ENCODE data around the gene PRDX6.

PRDX6 gene

DNA sequence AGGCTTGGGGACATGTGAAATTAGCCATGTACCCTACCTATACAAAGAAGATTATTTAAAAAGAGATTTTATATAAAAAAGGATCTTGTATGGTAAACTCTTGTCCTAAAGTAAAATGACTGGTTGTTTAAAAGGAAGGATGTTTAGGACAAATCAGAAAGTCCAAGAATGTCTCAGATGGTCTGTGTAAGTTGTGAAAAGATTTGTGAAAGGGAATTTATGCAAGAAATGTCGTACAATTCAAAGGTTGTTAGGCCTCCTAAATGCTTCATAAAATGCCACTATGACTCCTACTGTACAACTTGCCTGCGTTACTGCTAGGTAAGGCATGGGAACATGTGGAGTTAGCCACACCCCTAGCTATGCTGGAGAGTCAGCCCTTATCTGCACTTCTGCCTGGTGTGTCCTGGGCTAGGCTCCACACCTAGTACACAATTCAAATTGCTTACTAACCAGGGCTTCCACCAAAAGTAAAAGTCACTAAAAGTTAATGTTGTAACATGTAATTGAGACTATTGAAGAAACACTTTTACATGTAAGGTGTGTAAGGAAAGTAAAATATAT, 19.7 kb downstream of the PRDX6 start:
- Mint-ChIP-seq H3K36me3 (ENCODE audit: low read depth) (peaks cover 18% of the 10 kb centered on the region), H3K9me3 (peaks cover 40% of the 10 kb centered on the region), H3K27me3 (ENCODE audit: low read depth, poor library complexity) (peaks cover 4% of the 10 kb centered on the region), H3K4me1 (no peaks in the 10 kb centered on the region), H3K27ac (no peak overlapping the region), H3K4me3 (no peak overlapping the region)
- TF ChIP-seq, protein P1, sequence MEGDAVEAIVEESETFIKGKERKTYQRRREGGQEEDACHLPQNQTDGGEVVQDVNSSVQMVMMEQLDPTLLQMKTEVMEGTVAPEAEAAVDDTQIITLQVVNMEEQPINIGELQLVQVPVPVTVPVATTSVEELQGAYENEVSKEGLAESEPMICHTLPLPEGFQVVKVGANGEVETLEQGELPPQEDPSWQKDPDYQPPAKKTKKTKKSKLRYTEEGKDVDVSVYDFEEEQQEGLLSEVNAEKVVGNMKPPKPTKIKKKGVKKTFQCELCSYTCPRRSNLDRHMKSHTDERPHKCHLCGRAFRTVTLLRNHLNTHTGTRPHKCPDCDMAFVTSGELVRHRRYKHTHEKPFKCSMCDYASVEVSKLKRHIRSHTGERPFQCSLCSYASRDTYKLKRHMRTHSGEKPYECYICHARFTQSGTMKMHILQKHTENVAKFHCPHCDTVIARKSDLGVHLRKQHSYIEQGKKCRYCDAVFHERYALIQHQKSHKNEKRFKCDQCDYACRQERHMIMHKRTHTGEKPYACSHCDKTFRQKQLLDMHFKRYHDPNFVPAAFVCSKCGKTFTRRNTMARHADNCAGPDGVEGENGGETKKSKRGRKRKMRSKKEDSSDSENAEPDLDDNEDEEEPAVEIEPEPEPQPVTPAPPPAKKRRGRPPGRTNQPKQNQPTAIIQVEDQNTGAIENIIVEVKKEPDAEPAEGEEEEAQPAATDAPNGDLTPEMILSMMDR (IDR thresholded peaks at IDR 0.05) = no peak
- DNase-seq = no peak

DNA sequence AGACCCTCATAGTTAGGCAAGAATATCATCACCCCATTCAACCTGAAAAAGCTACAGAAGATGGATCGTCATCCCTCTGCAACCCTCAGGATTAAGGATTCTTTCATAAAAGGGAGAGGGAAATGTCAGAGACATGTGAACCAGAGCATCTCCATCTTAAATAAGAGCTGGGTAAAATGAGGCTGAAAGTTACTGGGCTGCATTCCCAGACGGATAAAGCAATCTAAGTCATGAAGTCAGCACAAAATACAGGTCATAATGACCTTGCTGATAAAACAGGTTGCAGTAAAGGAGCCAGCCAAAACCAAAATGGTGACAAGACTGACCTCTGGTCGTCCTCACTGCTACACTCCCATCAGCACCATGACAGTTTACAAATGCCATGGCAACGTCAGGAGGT, 22.6 kb downstream of the PRDX6 start:
- TF ChIP-seq, protein P1 (IDR thresholded peaks at IDR 0.05) = no peak
- no peaks in the 10 kb centered on the region for H3K4me1 Mint-ChIP-seq
- H3K36me3 Mint-ChIP-seq (ENCODE audit: low read depth) = no peaks in the 10 kb centered on the region
- H3K4me3 Mint-ChIP-seq = no peak overlapping the region
- H3K27ac Mint-ChIP-seq = no peak overlapping the region
- peaks cover 4% of the 10 kb centered on the region for H3K27me3 Mint-ChIP-seq (ENCODE audit: low read depth, poor library complexity)
- H3K9me3 Mint-ChIP-seq = peaks cover 20% of the 10 kb centered on the region
- DNase-seq = no peak

DNA sequence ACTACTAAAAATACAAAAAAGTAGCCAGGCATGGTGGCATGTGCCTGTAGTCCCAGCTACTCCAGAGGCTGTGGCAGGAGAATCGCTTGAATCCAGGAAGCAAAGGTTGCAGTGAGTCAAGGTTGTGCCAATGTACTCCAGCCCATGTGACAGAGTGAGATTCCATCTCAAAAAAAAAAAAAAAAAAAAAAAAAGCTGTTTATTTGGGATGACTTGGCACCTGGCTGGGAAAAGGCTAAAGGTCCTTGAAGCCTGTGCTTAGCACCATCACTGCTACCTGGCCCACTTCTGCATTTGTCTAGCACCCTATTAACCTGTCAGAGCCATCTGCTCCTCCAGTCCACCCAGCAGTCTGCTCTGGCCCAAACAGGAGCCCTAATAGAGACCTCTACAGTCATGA, 25.0 kb downstream of the PRDX6 start:
- Mint-ChIP-seq H3K27ac (no peak overlapping the region), H3K27me3 (ENCODE audit: low read depth, poor library complexity) (peaks cover 4% of the 10 kb centered on the region), H3K9me3 (peaks cover 3% of the 10 kb centered on the region), H3K4me3 (no peak overlapping the region), H3K4me1 (peaks cover 10% of the 10 kb centered on the region), H3K36me3 (ENCODE audit: low read depth) (no peaks in the 10 kb centered on the region)
- DNase-seq = no peak
- TF ChIP-seq, protein P1 (IDR thresholded peaks at IDR 0.05) = no peak

DNA sequence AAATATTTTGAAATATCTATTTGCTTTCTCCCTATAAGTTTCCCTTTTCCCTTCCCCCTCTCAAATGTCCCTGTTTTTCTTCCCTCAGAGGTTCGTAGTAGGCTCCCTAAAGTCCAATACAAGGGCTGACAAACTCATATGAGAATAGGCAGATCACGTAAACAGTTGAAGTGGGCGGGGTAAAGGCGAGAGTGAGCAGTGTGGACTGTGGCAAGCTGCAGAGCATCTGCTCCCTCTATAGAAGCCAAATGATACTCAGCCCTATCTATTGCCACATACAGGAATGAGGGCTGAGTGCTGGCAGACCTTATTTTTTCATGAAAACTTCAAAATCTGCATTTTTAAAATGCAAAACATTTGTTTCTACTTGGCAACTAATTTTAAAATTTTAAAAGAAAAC, 26.3 kb downstream of the PRDX6 start:
- H3K36me3 Mint-ChIP-seq (ENCODE audit: low read depth) = no peaks in the 10 kb centered on the region
- H3K9me3 Mint-ChIP-seq = no peaks in the 10 kb centered on the region
- DNase-seq = no peak
- H3K4me1 Mint-ChIP-seq = peaks cover 20% of the 10 kb centered on the region
- TF ChIP-seq, protein P1 (IDR thresholded peaks at IDR 0.05) = no peak
- no peak overlapping the region for H3K4me3 Mint-ChIP-seq
- H3K27ac Mint-ChIP-seq = no peak overlapping the region
- H3K27me3 Mint-ChIP-seq (ENCODE audit: low read depth, poor library complexity) = peaks cover 4% of the 10 kb centered on the region

DNA sequence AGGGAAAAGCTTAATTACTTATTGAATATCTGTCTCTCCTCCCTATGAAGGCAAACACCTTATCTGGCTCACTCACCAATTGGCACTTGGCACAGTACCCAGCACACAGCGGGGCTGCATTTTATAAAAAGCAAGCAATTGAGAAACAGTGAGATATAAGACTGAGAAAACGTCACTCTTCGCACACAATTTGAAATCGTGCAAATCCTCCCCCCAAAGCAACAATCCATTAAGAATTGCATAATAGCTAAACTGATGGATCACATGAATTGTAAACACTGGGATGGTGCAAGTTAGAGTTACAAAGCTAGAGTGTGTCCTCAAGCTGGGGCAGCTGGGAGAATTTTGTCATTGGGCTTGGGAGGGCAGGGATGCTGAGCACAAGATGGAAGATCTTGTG, 27.1 kb downstream of the PRDX6 start:
- TF ChIP-seq, protein P1 (IDR thresholded peaks at IDR 0.05) = no peak
- DNase-seq = no peak
- no peak overlapping the region for H3K27ac Mint-ChIP-seq

DNA sequence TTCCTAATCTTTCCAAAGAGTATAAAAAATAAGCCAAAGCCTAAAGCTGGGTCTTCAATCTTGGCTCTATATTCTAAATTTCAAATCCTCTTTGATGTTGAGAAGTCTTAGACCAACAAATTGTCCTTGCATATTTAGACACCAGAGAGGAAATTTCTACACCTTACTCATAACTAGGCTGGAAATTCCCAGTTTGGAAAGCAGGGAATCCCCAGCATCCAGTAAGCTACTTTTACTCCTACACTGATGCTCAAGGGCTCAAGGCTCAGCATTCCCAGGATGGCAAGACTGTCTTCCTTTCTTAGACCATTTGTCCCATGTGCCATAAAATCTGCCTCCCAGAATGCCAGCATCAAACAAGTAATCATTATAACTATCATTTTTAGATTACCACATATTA, 28.3 kb downstream of the PRDX6 start:
- H3K4me3 Mint-ChIP-seq = no peak overlapping the region
- no peaks in the 10 kb centered on the region for H3K9me3 Mint-ChIP-seq
- DNase-seq = no peak
- H3K4me1 Mint-ChIP-seq = peaks cover 25% of the 10 kb centered on the region
- no peak overlapping the region for H3K27ac Mint-ChIP-seq
- H3K27me3 Mint-ChIP-seq (ENCODE audit: low read depth, poor library complexity) = no peaks in the 10 kb centered on the region
- no peaks in the 10 kb centered on the region for H3K36me3 Mint-ChIP-seq (ENCODE audit: low read depth)
- TF ChIP-seq, protein P1 (IDR thresholded peaks at IDR 0.05) = no peak

More for the DNA sequence above, 27.1 kb downstream of the PRDX6 start:
- Mint-ChIP-seq H3K36me3 (ENCODE audit: low read depth) (no peaks in the 10 kb centered on the region), H3K4me1 (peaks cover 25% of the 10 kb centered on the region), H3K27me3 (ENCODE audit: low read depth, poor library complexity) (peaks cover 2% of the 10 kb centered on the region), H3K9me3 (no peaks in the 10 kb centered on the region), H3K4me3 (no peak overlapping the region)

Data from nephron progenitor cell (in vitro differentiated cells).